Measurements from ENCODE around the gene SREBF2.

Gene SREBF2

DNA sequence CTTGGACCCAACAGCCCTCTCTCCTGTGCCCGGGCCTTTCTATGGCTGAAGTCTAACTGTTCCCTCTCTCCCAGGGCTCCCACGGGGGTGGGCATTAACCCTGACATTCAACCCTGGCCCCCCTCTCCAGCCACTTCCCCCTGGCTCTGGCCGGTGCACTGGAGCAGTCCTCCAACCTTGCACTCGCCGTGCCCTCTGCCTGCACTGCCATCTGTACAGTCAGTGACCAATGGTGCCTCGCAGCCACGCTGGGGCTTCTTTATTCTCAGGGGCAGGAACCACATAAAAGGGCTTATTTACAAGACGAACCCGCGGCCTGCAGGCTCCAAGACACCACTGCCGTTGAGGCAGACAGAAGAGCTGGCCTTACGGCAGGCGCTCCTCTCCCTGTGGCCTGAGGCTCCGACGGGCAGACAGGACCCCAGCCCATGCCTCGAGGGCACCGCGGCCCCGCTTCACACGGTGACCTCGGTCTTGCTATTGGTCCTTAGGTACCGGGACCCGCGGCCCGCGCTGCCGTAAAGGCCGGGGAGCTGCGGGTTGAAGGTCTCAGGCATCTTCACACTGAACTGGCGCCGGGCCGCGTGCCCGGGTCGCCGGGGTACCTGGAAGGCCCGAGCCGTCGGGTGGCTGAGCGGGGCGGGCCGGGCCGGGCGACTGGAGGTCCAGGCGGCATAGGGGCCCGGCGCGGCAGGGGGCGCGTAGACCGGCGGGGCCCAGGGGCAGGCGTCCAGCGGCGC lies 76.6 kb downstream of the SREBF2 start:
- DNase-seq: no peak

DNA sequence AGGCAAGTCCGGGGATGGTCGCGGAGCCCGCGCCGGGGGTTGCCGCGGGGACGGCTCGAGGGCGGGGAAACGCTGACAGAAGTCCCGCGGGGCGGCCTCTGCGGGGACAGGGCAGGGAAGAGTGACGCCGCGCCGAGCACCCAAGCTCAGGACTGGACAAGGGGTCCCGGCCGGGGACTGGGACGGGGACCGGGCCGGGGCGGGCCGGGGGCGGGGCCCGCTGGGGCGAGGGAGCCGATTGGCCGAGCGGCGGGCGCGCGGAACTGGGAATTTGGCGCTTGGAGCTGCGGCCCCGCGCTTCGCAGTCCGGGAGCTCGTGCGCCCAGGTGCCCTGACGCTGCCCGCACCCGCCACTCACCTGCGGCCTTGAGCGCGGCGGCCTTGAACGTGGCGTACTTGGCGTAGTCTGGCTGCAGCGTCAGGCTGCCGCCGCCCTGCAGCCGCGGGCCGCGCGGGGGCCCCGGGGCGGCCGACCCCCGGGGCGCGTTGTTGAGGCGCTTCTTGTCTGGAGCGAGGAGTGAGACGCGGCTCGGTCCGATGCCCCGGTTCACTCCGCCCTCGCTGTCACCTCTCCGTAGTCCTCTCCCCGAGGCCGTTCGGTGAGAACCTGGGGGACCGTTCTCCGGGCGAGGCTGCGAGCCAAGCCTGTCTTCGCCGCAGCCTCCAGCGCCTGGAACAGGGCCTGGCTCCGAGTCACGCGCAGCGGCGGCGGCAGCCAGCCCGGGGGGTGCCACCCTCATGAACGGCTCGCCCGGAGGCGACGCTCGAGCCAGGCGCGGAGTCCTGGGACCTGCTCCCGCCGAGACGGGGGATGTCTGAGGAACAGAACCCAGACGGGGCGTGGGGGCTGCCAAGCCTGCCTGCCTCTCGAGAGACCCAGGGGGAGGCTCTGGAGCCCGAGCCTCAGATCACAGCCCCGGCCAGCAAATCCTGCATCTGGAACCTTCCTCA lies 77.4 kb downstream of the SREBF2 start:
- DNase-seq: peak in 1 of 4 experiments; percentile 24

GRCh38 chr22:41911001-41911611 lies 78.2 kb downstream of the SREBF2 start:
- DNase-seq: peak in 1 of 4 experiments; percentile 18

DNA sequence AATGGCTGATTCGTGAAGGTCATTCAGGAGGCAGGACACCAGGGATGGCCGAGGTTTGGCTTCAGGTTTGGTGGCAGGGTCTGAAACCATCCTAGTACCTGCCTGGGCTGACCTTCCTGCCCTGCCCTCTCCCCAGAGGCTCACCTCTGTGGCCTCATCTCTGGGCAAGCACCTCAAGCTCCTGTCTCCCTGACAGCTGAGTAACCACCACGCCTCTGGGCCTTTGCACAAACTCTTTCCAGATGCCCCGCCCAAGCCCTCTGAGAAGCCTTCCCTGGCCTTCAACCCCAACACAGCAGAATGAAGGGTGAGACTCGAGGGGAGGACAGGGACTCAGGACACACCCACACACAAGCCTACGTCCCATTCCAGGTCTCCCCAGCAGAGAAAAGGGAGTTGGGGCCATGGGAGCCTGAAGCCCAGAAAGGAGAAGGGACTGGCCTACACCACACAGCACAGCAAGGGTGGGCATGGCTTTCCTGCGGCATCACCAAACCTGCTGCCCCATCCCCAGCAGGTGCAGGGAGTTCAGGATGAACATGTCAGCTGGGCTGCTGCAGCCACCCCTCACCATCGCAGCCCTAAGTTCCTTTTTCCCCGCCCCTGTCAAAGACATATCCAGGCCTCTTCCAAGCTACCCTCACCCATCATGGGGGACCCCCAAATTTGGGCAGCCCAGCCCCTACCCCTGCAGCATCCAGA lies 79.6 kb downstream of the SREBF2 start:
- no peak for DNase-seq

GRCh38 chr22:41913040-41913719 lies 80.3 kb downstream of the SREBF2 start:
- DNase-seq: no peak

- no peak for DNase-seq
Observed at GRCh38 chr22:41913842-41914534, 81.1 kb downstream of the SREBF2 start.

GRCh38 chr22:41914611-41915034 lies 81.7 kb downstream of the SREBF2 start:
- no peak for DNase-seq

GRCh38 chr22:41915035-41915785 lies 82.3 kb downstream of the SREBF2 start, which contains the start of gene SHISA8:
Gene SHISA8 (minus strand): TSS chr22:41915074. CDS start chr22:41914667, 407 bp downstream.
- DNase-seq: peak in 2 of 4 experiments; percentile 33 to 65

- no peak for DNase-seq
Observed at GRCh38 chr22:41915786-41916493, 83.0 kb downstream of the SREBF2 start.

DNA sequence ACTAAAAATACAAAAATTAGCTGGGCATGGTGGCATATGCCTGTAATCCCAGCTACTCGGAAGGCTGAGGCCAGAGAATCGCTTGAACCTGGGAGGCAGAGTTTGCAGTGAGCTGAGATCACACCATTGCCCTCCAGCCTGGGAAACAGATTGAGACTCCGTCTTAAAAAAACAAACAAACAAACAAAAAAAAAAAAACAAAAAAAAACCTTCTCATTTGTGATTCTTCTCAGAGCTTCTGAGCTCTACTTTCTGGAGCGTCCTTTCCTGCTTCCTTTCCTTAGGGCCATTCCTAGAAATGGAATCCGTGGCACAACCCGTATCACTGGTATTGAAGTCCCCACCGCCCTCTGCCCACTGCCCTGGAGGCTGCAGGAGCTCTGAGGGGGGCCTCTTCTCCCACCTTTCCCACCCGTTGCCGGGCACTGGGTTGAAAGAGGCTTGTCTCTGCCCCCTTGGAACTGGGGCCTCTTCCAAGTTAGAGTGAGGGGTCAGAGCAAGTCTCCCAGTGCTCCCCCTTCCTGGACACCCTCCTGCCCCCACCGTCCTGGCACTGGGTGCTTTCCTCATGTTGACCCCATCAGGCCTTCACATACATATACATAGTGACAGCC lies 83.9 kb downstream of the SREBF2 start:
- no peak for DNase-seq

DNA sequence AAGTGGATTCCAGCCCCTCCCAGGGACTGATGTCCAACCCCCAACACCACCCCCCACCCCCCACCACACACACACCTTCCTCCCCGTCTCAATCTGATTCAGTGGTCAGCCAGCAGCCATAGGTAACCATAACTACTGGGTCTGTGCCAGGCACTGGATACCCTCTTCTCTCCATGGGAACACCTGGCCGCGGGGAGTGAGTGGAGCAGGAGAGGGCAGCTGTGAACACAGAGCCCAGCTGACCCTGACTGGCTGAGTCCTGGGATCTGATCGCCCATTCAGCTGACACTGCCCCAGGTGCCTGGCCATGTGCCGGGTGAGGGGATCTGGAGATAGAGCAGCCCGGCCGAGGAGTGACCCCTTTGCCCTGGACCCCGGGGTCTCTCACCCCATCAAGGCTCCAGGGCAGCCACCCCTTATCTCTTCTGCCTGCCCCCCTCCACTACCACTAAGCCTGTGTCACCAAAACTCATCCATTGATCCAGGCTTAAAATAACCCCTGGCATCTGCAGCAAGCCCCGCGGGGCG lies 84.5 kb downstream of the SREBF2 start:
- no peak for DNase-seq

- DNase-seq: peak in 1 of 4 experiments; percentile 25
Observed at GRCh38 chr22:41917903-41918791, 85.2 kb downstream of the SREBF2 start.

DNA sequence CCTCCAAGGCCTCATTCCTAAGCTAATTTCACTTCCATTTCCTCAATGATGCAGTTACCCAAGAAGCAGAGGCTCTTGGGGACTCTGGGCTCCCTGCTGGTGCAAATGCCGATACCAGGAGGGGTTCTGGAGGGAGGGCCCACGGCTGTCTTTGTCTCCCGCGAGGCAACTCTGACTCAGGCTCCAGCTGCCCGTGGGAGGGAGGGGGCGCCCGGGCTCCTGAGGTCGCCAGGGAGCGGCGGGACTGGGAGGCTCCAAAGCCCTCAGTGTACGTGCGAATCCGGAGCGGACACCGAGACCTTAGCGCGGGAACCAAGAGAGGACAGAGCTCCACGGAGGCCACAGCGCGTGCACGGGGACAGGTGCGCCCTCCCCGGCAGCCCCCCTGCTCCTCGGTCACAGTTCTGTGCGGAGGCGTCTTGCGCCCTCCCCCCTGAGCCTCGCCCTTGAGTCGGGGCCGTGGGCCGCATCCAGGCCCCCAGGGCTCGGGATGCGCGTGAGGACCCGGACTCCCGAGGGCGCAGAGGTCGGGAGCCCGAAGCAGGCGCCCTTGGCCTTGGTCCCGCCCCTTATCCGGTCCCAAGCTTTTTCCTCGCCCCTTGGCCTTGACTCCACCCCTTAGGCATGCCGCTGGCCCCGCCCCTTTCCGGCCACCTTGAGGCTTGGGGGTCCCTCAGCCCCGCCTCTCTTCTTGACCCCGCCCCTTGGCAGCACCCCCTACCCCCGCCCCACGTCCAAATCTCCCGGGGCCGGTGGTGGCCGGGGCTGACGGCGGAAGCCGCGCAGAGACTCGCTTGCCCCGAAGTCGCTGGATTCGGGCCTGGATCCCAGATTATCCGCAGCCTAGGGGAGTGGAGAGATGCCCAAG lies 86.7 kb downstream of the SREBF2 start:
- DNase-seq: peak in 1 of 4 experiments; percentile 24

GRCh38 chr22:41920271-41920976 lies 87.5 kb downstream of the SREBF2 start:
- no peak for DNase-seq

DNA sequence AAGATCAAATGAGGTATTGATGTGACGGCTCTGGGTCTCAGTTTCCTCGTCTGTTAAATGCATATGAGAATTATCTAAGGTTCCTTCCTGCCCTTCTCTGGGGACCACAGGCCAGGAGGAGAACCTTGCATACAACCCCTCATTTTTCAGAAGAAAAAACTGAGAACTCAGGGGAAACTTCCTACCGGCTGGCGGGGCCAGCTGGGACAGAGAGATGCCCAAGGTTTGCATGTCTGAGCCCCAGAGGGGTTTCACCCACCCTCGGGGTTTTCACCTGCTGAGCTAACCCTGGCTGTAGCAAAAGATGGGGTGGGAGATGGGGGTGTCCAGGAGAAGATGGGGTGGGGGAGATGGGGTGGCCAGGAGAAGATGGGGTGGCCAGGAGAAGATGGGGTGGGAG lies 89.4 kb downstream of the SREBF2 start:
- no peak for DNase-seq

DNA sequence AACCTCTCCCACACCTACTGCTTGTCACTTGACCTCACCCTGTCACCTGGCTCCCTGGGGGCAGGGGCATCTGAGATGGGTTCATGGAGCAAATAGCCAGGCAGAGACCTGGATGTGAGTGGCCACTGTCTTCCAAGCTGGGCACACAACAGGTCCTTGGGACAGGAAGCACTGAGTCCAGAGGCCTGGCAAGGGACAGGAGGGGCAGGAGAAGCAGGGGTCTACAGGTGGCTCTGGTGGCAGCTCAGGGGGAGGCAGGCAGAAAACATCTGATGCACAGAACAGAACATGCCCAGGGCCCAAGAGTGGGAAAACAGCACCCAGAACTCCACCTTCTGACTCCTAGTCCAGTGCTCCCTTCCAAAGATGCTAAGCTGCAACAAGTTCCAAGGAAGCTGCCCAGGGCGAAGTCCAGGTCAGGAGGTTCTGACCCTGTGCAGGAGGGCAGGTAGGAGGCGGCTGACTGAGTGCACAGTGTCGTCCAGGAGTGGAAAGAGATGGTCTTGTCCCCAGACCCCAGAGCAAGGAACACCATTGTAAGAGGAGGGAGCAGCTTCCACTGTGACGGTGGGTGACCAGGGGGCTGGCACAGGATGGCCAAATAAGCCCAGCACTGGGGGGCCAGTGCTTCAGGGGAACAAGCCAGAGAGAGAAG lies 90.2 kb downstream of the SREBF2 start:
- DNase-seq: no peak

Measured in activated naive CD4-positive, alpha-beta T cell (primary cell).